Uterus (tissue), 2 donors: ENCODE measurements around the gene ANKRD29.

ENCODE experiments used
- CTCF ChIP-seq, 4 experiments: fragments of 200-600 bp in 2 of 4; fragments of 450-650 bp in 2 of 4; sonication (generic) in 2 of 4; IDR thresholded peaks; one replicate each; pipeline ENCODE4 v1.5.1; 2016 to 2019; ENCODE audit warnings: antibody characterized with exemption in 4 of 4, mild to moderate bottlenecking in 2 of 4, moderate library complexity in 1 of 4
- POLR2A ChIP-seq, 2 donors: fragments of 450-650 bp; IDR thresholded peaks; one replicate each; pipeline ENCODE4 v1.6.1; 2016; ENCODE audit warnings: antibody characterized with exemption in 2 of 2, mild to moderate bottlenecking in 1 of 2, moderate library complexity in 1 of 2

- TF ChIP-seq CTCF (IDR thresholded peaks at IDR 0.05) (no peak), POLR2A (IDR thresholded peaks at IDR 0.05) (no peak)
Measured at GRCh38 chr18:23585007-23585871, 77.5 kb downstream of the ANKRD29 start.
